GM12878 (cell line): ENCODE data around the gene CDC16. TPM values are rescaled to one million over a fixed set of nuclear protein-coding genes. Genes with fewer than 3 reads are reported as not detected.

Experiments used
- ATAC-seq: fragments of 200-7000 bp; cut with Tn5 transposase; 3 replicates; pipeline ENCODE4 v1.9.1; 2020; ENCODE audit warnings: mild to moderate bottlenecking, moderate library complexity
- BruUV-seq: library from RNA; stranded (reverse); fragments of 400-500 nt; replicated peaks from 2 replicates; lab custom pipeline; 2021; lab: Mats Ljungman, UMichigan
- CTCF ChIA-PET: fragments of 300-600 bp; sonication (Branson Sonifier 250); formaldehyde crosslinking; extraction: SDS; loops from one replicate; lab custom pipeline; 2021; ENCODE audit warnings: inconsistent platforms; lab: Yijun Ruan, JAX
- POLR2A ChIA-PET: fragments of 350-600 bp; formaldehyde crosslinking; extraction: SDS; loops from one replicate; lab custom pipeline; 2021; ENCODE audit warnings: inconsistent platforms; lab: Charles Lee
- RAD21 ChIA-PET: fragments of 300-600 bp; sonication (Branson Sonifier 250); formaldehyde crosslinking; loops from one replicate; lab custom pipeline; 2023; ENCODE audit warnings: antibody characterized with exemption; ENCODE audit not compliant: unreplicated experiment; lab: Charles Lee
- SMC1A ChIA-PET: fragments of 300-600 bp; sonication (Branson Sonifier 250); formaldehyde crosslinking; loops from one replicate; lab custom pipeline; 2023; ENCODE audit not compliant: unreplicated experiment, uncharacterized antibody; lab: Charles Lee
- DNase-seq: peaks from one replicate; pipeline ENCODE4 v3.0.0-alpha.2; 2011; ENCODE audit warnings: low read depth, low spot score
- FAIRE-seq: peaks from 3 replicates; lab custom pipeline; 2011; peaks lifted over from hg19 to GRCh38; lab: Jason Lieb, UNC
- H2AFZ ChIP-seq: 2 replicates; pipeline ENCODE4 v1.6.0; 2011; ENCODE audit warnings: low read depth, low read length, control low read depth; ENCODE audit not compliant: control insufficient read depth
- H3K27ac ChIP-seq: 2 replicates; pipeline ENCODE4 v1.5.1; 2011; ENCODE audit warnings: control low read depth; ENCODE audit not compliant: control insufficient read depth, insufficient read depth
- H3K27me3 ChIP-seq, 2 experiments: replicated peaks in 1 of 2; 2 replicates each; pipeline versions ENCODE4 v1.6.0 to v1.6.1; 2011; ENCODE audit warnings: low read length in 1 of 2; ENCODE audit not compliant: control insufficient read depth in 2 of 2, insufficient read depth in 2 of 2
- H3K36me3 ChIP-seq, 2 experiments: 2 replicates each; pipeline ENCODE4 v1.5.1; 2011; ENCODE audit warnings: low read length in 1 of 2; ENCODE audit not compliant: control insufficient read depth in 2 of 2, insufficient read depth in 2 of 2
- H3K4me1 ChIP-seq: 2 replicates; pipeline ENCODE4 v1.6.1; 2011; ENCODE audit warnings: mild to moderate bottlenecking, low read length, moderate library complexity, mixed read lengths; ENCODE audit not compliant: control insufficient read depth, insufficient read depth
- H3K4me2 ChIP-seq: 2 replicates; pipeline ENCODE4 v1.6.0; 2011; ENCODE audit warnings: control low read depth; ENCODE audit not compliant: control insufficient read depth, insufficient read depth
- H3K4me3 ChIP-seq: fragments of 200-600 bp; sonication (generic); 2 replicates; pipeline ENCODE4 v1.5.1; 2016
- H3K79me2 ChIP-seq: 2 replicates; pipeline ENCODE4 v1.6.0; 2011; ENCODE audit warnings: low read length; ENCODE audit not compliant: control insufficient read depth, insufficient read depth
- H3K9ac ChIP-seq: 2 replicates; pipeline ENCODE4 v1.8.0; 2011; ENCODE audit warnings: low read length, control low read depth, mixed read lengths; ENCODE audit not compliant: control insufficient read depth, insufficient read depth
- H3K9me3 ChIP-seq: replicated peaks from 3 replicates; pipeline ENCODE4 v1.5.1; 2011; ENCODE audit warnings: mild to moderate bottlenecking, low read length; ENCODE audit not compliant: control insufficient read depth, insufficient read depth
- H4K20me1 ChIP-seq: 2 replicates; pipeline ENCODE4 v1.6.0; 2011; ENCODE audit not compliant: control insufficient read depth, insufficient read depth
- ATF7 ChIP-seq: fragments of 450-650 bp; IDR thresholded peaks from 2 replicates; pipeline ENCODE4 v1.6.1; 2016; ENCODE audit warnings: low read depth, mild to moderate bottlenecking
- EGR1 ChIP-seq, 2 experiments: IDR thresholded peaks; 1 replicate in 1 of 2; 2 replicates in 1 of 2; pipeline ENCODE4 v1.6.1; 2011 to 2012; ENCODE audit warnings: low read depth in 2 of 2, low read length in 2 of 2, borderline replicate concordance in 1 of 2, mild to moderate bottlenecking in 1 of 2, moderate library complexity in 1 of 2
- FOXK2 ChIP-seq: fragments of 450-650 bp; IDR thresholded peaks from 2 replicates; pipeline ENCODE4 v1.6.1; 2017; ENCODE audit warnings: mild to moderate bottlenecking, moderate library complexity
- KAT2A ChIP-seq: conservative IDR thresholded peaks from 2 replicates; pipeline ENCODE4 v1.6.1; 2011; ENCODE audit warnings: low read depth, low read length; ENCODE audit not compliant: control insufficient read depth
- MTA3 ChIP-seq: IDR thresholded peaks from 2 replicates; pipeline ENCODE4 v1.6.1; 2012; ENCODE audit warnings: low read length, inconsistent platforms, borderline replicate concordance
- SIX5 ChIP-seq: IDR thresholded peaks from 2 replicates; pipeline ENCODE4 v1.6.1; 2011; ENCODE audit warnings: mild to moderate bottlenecking, low read depth, low read length, moderate library complexity; ENCODE audit not compliant: severe bottlenecking
- TCF12 ChIP-seq: IDR thresholded peaks from 2 replicates; pipeline ENCODE4 v1.6.1; 2011; ENCODE audit warnings: low read depth, mild to moderate bottlenecking, low read length
- WRNIP1 ChIP-seq: IDR thresholded peaks from 2 replicates; pipeline ENCODE4 v1.6.1; 2011; ENCODE audit warnings: low read depth, low read length, improper control_type of control experiment, borderline replicate concordance
- WGBS: methylation state at CpG from one replicate; pipeline ENCODE4 v1.1.6; 2016; ENCODE audit warnings: low lambda C conversion rate; ENCODE audit not compliant: insufficient replicate concordance, insufficient coverage; ENCODE audit errors: missing lambda C conversion rate; 5-methylcytosine and 5-hydroxymethylcytosine counted together
- in situ Hi-C: fragments of 300-500 bp; cut with MboI; formaldehyde crosslinking; loops from 9 replicates; pipeline ENCODE4 v1.14.3; 2018; ENCODE audit warnings: mixed read lengths
- intact Hi-C: fragments of 100-400 bp; cut with micrococcal nuclease; formaldehyde crosslinking; loops from one replicate; pipeline ENCODE4 v1.14.2; 2022; ENCODE audit not compliant: unreplicated experiment
- polyA plus RNA-seq, 11 experiments: library from polyadenylated mRNA; depleted of rRNA in 4 of 11; unstranded in 6 of 11; stranded (reverse) in 5 of 11; fragments of >200 nt; fragmentation: Nextera tagmentation in 4 of 11; fragmentation: Illumina TruSeq in 1 of 11; extraction: Ambion mirVana in 4 of 11; extraction: Trizol in 1 of 11; gene quantifications; 1 replicate in 1 of 11; 2 replicates in 10 of 11; pipeline versions ENCODE4 v1.2.1 to v1.2.3, GENCODE V29; 2011 to 2016; ENCODE audit warnings: inconsistent platforms in 2 of 11, missing spikeins in 2 of 11, low read depth in 1 of 11
- total RNA-seq, 4 experiments: library from RNA; depleted of rRNA in 3 of 4; stranded (reverse); fragments of >200 nt in 3 of 4; fragmentation: Illumina TruSeq in 1 of 4; extraction: Trizol in 1 of 4; gene quantifications; 2 replicates each; pipeline versions ENCODE4 v1.2.1 to v1.2.3, GENCODE V29; 2013 to 2021
- TF ChIP-seq, protein P1 (sequence below): fragments of 450-650 bp; IDR thresholded peaks from 2 replicates; pipeline ENCODE4 v1.6.1; 2017; ENCODE audit warnings: mild to moderate bottlenecking
- TF ChIP-seq, protein P2 (sequence below): IDR thresholded peaks from 2 replicates; pipeline ENCODE4 v1.6.1; 2012; ENCODE audit warnings: improper control_type of control experiment, low read depth, low read length; ENCODE audit not compliant: insufficient replicate concordance
- TF ChIP-seq, protein P3 (sequence below), 3 experiments: IDR thresholded peaks in 2 of 3; conservative IDR thresholded peaks in 1 of 3; 2 replicates each; pipeline ENCODE4 v1.5.1; 2011; ENCODE audit warnings: low read depth in 3 of 3, low read length in 3 of 3, mild to moderate bottlenecking in 3 of 3, control low read depth in 2 of 3, moderate library complexity in 2 of 3, inconsistent platforms in 1 of 3, mixed read lengths in 1 of 3; ENCODE audit not compliant: control insufficient read depth in 2 of 3, insufficient read depth in 1 of 3; ENCODE audit errors: extremely low read depth in 1 of 3
- TF ChIP-seq, protein P4 (sequence below): IDR thresholded peaks from 2 replicates; pipeline ENCODE4 v1.6.1; 2011; ENCODE audit warnings: low read depth, mild to moderate bottlenecking, low read length, moderate library complexity, borderline replicate concordance; ENCODE audit errors: extremely low read depth

CDC16 gene
- total and polyA plus RNA-seq, 10 of the 15 experiments (the other 5 are each of a cell fraction or from before 2014, with no cell fraction given), result 15.4 to 92.9 (median 31.4) TPM

GRCh38 chr13:114304346-114305034 lies 69.8 kb downstream of the CDC16 start:
- ChIA-PET SMC1A (no interaction called here), RAD21 (no interaction called here), CTCF (no interaction called here), POLR2A (no interaction called here)
- no peak overlapping the region for H2AFZ ChIP-seq
- no peaks in the 10 kb centered on the region for H3K27me3 ChIP-seq
- DNase-seq (no peak), FAIRE-seq (no peak), ATAC-seq (no peak)
- no peaks in the 10 kb centered on the region for H4K20me1 ChIP-seq
- in situ Hi-C loops, result no loop called here
- H3K79me2 ChIP-seq, result no peaks in the 10 kb centered on the region
- H3K9me3 ChIP-seq, result no peaks in the 10 kb centered on the region
- H3K36me3 ChIP-seq, result peaks cover 12 to 18% of the 10 kb centered on the region in 2 experiments
- intact Hi-C loops, result no loop called here
- H3K9ac ChIP-seq, result no peak overlapping the region
- H3K4me1 ChIP-seq, result no peaks in the 10 kb centered on the region
- H3K4me2 ChIP-seq, result no peak overlapping the region
- TF ChIP-seq KAT2A (no peak), ATF7 (no peak), WRNIP1 (no peak), FOXK2 (no peak), MTA3 (no peak), SIX5 (no peak), EGR1 (IDR thresholded peaks at IDR 0.05; ENCODE audit: borderline replicate concordance in 1 of 2, low read depth in 2 of 2, low read length in 2 of 2) (no peak), TCF12 (no peak)
- TF ChIP-seq, protein P1, sequence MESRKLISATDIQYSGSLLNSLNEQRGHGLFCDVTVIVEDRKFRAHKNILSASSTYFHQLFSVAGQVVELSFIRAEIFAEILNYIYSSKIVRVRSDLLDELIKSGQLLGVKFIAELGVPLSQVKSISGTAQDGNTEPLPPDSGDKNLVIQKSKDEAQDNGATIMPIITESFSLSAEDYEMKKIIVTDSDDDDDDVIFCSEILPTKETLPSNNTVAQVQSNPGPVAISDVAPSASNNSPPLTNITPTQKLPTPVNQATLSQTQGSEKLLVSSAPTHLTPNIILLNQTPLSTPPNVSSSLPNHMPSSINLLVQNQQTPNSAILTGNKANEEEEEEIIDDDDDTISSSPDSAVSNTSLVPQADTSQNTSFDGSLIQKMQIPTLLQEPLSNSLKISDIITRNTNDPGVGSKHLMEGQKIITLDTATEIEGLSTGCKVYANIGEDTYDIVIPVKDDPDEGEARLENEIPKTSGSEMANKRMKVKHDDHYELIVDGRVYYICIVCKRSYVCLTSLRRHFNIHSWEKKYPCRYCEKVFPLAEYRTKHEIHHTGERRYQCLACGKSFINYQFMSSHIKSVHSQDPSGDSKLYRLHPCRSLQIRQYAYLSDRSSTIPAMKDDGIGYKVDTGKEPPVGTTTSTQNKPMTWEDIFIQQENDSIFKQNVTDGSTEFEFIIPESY, result no peak
- TF ChIP-seq, protein P2, sequence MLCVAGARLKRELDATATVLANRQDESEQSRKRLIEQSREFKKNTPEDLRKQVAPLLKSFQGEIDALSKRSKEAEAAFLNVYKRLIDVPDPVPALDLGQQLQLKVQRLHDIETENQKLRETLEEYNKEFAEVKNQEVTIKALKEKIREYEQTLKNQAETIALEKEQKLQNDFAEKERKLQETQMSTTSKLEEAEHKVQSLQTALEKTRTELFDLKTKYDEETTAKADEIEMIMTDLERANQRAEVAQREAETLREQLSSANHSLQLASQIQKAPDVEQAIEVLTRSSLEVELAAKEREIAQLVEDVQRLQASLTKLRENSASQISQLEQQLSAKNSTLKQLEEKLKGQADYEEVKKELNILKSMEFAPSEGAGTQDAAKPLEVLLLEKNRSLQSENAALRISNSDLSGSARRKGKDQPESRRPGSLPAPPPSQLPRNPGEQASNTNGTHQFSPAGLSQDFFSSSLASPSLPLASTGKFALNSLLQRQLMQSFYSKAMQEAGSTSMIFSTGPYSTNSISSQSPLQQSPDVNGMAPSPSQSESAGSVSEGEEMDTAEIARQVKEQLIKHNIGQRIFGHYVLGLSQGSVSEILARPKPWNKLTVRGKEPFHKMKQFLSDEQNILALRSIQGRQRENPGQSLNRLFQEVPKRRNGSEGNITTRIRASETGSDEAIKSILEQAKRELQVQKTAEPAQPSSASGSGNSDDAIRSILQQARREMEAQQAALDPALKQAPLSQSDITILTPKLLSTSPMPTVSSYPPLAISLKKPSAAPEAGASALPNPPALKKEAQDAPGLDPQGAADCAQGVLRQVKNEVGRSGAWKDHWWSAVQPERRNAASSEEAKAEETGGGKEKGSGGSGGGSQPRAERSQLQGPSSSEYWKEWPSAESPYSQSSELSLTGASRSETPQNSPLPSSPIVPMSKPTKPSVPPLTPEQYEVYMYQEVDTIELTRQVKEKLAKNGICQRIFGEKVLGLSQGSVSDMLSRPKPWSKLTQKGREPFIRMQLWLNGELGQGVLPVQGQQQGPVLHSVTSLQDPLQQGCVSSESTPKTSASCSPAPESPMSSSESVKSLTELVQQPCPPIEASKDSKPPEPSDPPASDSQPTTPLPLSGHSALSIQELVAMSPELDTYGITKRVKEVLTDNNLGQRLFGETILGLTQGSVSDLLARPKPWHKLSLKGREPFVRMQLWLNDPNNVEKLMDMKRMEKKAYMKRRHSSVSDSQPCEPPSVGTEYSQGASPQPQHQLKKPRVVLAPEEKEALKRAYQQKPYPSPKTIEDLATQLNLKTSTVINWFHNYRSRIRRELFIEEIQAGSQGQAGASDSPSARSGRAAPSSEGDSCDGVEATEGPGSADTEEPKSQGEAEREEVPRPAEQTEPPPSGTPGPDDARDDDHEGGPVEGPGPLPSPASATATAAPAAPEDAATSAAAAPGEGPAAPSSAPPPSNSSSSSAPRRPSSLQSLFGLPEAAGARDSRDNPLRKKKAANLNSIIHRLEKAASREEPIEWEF, result no peak
- TF ChIP-seq, protein P3, sequence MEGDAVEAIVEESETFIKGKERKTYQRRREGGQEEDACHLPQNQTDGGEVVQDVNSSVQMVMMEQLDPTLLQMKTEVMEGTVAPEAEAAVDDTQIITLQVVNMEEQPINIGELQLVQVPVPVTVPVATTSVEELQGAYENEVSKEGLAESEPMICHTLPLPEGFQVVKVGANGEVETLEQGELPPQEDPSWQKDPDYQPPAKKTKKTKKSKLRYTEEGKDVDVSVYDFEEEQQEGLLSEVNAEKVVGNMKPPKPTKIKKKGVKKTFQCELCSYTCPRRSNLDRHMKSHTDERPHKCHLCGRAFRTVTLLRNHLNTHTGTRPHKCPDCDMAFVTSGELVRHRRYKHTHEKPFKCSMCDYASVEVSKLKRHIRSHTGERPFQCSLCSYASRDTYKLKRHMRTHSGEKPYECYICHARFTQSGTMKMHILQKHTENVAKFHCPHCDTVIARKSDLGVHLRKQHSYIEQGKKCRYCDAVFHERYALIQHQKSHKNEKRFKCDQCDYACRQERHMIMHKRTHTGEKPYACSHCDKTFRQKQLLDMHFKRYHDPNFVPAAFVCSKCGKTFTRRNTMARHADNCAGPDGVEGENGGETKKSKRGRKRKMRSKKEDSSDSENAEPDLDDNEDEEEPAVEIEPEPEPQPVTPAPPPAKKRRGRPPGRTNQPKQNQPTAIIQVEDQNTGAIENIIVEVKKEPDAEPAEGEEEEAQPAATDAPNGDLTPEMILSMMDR (IDR thresholded peaks at IDR 0.05 in 2 of 3, conservative IDR thresholded peaks at IDR 0.05 in 1 of 3; ENCODE audit: control insufficient read depth in 2 of 3, extremely low read depth in 1 of 3, insufficient read depth in 1 of 3, low read depth in 3 of 3, low read length in 3 of 3), result no peak
- TF ChIP-seq, protein P4, sequence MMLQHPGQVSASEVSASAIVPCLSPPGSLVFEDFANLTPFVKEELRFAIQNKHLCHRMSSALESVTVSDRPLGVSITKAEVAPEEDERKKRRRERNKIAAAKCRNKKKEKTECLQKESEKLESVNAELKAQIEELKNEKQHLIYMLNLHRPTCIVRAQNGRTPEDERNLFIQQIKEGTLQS, result no peak
- WGBS, result 96% methylated on average over 10 of the region's 13 CpGs
- no TSS peak for BruUV-seq
- H3K27ac ChIP-seq, result no peak overlapping the region
- no peak overlapping the region for H3K4me3 ChIP-seq
